Kidney glomerular epithelial cell (primary cell): Measurements from ENCODE around the gene SLC47A1.
"Not testable (repeated sequence)": the region's sequence is repeated elsewhere in the genome, so short reads cannot be mapped to it uniquely, and the experiment has no call there.

Source experiments
- DNase-seq: peaks from one replicate; lab custom pipeline; 2025; lab: John Stamatoyannopoulos, UW

SLC47A1 gene

DNA sequence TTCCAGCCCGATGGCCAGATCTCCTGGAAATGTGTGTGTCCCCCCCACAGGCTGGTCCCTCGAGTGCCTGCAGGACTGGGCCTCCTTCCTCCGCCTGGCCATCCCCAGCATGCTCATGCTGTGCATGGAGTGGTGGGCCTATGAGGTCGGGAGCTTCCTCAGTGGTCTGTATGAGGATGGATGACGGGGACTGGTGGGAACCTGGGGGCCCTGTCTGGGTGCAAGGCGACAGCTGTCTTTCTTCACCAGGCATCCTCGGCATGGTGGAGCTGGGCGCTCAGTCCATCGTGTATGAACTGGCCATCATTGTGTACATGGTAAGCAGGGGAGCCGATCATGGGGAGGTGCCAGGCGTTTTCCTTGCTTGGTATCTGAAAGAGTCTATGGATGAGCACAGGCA, 22.1 kb downstream of the SLC47A1 start:
- no peak for DNase-seq

DNA sequence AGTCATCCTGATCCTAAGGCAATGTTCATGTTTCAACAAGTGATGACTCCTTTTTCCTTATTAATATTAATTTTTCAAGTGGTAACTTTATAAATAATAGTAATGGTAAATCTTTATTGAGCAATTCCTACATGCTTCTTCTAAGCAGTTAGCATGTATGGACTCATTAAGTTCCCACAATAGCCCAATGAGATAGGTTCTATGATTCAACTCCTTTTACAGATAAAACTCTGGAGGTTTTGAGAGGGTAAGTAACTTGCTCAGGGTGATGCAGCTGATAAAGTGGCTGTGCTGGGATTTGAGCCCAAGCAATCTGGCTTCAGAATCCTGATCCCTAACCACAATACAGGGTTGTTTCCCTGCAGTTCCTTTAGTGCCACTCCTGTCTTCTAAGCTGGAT, 25.3 kb downstream of the SLC47A1 start:
- DNase-seq, result no peak

DNA sequence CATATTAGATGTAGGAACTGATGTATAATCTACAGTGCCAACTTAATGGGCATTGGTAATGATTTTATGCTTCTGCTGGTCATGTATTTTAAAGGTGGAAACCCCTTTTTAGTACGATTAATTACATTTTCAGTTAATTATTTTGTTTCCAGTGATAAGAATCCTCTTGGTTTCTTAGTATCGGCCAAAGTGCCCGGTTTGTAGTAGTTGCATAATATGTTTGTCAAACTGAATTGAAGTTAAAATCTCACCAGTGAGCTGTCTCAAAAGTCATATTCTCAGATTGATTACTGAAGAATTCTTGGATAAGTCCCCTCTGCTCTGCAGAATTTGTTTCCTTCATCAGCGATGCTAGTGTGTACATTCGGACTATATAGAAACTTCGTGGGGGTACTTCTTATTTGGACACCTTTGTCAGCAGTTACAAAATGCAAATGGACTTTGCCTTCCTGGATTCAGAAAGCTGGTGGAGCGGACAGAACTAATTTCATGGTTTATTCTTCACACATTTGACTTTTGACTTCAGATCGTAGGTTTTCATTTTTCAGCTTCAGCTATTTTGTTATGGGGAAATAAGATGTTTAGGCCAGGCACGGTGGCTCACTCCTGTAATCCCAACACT, 28.2 kb downstream of the SLC47A1 start:
- no peak for DNase-seq

DNA sequence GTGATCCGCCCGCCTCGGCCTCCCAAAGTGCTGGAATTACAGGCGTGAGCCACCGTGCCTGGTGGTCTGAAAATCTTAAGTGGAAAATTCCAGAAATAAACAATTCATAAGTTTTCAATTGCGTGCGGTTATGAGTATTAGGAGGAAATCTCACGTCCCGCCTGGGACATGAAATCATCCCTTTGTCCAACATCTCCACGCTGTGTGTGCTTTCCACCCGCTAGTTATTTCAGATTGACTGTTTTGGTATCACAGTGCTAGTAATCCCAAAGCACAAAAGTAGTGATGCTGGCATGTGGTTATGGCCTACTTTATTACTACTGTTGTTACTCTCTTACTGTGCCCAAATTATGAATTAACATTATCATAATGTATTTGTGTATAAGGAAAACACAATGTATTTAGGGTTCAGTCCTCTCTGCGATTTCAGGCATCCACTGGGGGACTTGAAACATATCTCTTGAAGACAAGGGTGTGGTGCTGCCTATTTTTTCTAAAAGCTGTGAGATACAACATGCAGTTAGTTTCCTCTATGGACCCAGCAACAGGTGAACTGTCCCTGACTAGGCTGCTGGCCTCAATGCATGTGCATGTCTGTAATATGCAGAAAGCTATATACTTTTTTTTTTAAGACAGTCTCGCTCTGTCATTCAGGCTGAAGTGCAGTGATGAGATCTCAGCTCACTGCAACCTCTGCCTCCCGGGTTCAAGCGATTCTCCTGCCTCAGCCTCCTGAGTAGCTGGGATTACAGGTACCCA, 32.3 kb downstream of the SLC47A1 start:
- no peak for DNase-seq

DNA sequence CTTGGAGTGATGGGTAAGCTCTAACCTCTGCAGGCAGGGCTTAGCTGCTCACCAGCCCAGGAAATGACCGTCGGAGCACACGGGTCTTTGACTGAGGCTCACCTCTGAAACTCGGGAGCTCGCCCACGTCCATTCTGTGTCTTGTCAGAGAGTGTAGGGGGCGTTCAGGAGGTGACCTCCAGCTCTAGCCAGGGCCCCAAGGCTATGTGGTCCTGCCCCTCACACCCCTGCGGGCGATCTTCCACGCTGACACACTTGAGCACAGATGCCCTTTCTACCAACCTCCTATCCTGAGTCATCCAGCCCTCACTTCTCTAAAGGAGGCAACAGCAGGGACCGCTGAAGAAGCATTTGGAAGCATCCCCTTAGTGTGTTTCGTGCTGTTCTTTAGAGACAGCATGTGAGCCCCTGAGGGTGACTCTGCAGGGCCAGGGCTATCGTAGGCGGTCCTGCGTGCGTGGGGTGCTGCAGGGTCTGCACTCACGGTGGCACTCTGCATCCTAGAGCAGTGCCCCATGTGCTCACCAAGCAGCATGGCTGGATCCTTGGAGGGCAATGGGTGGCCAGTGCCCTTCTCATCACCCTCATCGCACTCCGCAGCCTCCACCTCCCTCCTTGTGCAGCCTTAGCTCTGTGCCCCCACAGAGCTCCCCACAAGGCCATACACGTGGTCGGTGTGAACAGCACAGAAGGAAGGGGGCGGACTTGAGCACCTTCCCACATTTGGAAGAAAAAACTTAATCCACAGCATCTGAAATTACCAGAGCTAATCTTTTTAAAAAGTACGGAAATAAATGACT, 33.8 kb downstream of the SLC47A1 start:
- no peak for DNase-seq

DNA sequence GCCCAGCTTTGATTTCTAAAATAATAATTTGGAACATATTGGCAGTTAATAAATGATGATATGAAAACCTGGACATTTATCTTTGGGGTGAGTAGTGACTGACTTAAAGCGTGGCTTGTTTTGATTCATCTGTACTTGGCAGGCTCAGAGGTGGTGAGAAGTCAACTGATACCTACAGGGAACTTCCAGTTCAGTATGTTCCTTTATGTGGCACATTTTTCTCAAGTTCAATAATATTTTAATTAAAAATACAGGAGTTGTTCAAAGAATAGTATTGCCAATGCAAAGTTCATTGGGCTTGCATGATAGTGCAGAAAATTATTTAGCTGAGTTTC, 34.3 kb downstream of the SLC47A1 start:
- DNase-seq, result no peak

DNA sequence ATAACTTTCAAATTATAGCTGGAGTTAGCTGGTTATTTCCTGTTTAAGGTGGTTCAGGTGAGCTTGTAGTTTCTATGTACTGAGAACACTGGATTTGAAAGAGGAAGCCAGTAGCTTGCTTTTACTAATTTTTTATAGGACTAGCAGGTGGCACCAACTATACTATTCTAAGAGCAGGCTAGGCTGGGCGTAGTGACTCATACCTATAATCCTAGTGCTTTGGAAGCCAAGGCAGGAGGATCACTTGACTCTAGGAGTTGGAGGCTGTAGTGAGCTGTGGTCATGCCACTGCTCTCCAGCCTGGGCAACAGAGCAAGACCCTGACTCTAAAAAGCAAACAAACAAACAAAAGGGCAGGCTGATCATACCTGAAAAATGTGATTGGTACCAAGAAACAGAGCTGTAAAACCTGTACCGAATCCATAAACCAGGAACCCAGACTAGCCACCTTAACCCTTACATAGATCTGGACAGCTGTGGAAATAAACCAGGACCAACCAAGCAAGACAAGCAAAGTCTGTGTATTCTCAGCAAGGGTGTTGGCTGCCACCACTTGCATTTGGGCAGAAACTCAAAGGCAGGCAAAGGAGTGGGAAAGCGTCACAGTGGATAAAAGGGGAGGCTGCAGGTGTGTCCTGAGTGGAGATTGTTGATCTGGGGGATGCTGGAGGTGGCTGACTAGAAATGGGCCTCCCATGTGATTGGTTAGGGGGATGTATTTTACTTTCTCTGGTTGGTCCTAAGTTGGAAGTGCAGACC, 36.3 kb downstream of the SLC47A1 start:
- no peak for DNase-seq

DNA sequence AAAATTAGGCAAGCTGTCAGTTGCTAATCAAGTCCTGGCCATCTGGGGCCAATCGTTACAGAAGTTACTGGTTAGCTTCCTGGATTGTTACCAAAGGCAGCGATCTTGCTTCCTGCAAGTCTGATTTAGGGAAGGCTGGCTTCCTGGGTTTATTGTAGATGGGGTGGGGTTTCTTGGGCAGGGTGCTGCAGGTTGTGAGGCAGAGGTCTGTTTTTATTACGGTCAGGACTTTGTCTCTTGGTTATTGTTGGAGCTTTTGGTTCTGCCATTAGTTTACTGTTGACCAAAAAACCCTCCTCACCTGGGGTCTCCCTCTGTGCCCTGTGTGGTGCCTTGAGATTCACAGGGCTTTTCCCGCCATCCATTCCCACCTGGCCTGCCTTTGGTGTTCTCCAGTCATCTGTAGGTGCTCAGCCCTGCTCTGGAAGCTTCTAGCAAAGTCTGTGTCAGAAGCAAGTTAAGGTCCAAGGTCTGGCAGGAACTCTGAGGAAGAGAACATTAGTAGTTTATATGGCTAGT, 36.9 kb downstream of the SLC47A1 start:
- no peak for DNase-seq

DNA sequence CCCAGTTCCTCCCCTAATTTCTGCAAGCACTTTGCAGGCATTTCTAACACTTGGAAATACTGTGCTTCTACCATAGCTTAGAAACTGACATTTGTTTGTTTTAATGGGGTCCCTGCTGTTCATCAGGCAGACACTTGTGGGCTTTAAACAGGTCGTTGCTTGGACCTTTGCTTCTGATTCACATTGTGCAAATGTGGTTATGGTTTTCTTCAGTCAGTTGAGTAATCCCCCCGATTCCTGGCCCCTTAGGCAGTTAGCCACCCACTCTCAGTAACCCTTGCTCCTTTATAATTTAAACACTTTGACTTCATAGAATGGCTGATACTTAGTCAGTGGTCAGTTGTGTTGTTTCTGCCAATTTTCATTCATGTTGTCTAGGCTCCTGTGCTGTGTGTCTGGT, 39.4 kb downstream of the SLC47A1 start:
- no peak for DNase-seq

DNA sequence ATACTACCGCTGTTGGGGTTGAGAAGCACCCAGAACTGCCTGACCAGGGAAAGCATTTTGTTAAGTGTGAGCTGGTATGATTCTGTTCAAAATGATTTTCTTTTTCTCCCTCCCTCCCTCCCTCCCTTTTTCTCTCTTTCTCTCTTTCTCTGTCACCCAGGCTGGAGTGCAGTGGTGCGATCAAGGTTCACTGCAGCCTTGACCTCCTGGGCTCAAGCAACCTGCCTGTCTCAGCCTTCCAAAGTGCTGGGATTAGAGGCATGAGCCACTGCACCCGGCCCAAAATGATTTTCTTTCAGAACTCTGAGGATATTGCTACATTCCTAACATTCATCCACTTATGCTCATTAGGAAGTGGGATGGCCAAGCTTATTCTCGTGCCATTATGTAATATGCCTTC, 41.3 kb downstream of the SLC47A1 start:
- DNase-seq, result no peak

DNA sequence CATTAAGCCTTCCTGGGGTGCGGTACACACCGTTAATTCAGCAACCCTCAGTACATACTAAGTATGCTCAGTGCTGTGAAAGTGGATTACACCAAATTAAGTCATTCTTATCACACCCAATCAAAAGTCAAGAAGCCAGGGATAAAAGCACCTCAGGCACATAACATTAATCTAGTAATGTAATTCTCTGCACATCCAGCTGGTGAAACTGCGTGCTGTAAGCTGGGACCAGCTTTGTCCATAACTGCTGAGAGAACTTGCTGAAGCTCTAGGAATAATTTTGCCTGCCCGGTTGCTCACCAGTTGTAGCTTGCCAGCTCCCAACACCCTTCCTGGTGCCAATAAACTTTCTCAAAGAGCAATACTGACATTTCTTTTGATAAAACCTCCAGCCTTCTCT, 44.9 kb downstream of the SLC47A1 start:
- DNase-seq, result no peak

DNA sequence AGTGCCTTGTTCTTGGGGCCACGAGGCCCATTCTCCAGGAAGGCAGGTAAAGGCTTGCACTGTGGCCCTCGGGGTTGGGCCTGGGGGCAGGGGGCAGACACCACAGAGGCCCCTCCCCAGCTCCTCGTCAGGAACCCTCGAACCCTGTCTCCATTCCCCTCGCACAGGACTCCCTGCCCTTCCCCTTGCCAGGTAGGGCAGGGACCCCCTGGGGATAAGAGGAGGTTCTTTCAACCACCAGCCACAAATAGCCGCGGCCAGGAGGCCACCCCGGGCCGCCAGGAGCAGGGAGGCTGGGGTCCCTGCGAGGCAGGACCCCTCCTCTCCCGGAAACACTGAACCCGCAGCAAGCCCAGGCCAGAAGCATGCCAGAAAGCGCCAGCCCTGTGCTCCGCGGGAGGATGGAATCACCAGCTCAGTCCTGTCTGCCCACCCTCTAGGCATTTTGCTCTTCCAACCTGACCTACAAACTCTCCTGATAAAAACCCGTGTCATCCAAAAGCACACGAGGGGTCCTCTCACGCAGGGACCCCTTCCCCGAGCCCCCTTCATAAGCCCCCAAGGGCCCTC, 45.6 kb downstream of the SLC47A1 start:
- no peak for DNase-seq

DNA sequence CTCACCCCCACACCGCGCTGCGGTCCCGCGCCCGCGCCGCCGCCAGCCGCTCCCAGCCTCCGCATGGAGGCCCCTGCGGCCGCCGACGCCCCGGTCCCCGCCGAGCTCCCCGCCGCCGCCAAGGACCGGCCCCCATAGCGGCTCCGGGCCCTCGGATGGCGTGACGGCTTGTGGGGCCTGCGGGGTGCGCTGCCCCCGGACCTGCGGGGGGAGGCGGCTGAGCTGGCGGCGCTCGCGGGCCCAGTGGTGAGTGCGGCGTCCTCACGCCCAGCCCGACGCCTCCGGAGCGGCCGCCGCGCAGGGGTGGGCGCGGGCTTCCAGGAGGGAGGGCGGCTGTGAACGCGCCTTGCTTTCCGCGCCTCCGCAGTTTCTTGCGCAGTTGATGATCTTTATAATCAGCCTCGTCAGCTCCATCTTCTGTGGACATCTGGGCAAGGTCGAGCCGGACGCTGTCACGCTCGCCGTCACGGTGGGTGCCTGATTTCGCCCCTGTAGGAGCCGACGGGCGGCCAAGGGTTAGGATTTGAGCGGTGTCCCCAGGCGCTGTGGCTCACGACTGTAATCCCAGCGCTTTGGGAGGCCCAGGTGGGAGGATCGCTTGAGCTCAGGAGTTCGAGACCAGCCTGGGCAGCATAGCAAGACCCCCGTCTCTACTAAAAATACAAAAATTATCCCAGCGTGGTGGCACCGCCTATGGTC, 46.4 kb downstream of the SLC47A1 start:
- DNase-seq, result no peak

DNA sequence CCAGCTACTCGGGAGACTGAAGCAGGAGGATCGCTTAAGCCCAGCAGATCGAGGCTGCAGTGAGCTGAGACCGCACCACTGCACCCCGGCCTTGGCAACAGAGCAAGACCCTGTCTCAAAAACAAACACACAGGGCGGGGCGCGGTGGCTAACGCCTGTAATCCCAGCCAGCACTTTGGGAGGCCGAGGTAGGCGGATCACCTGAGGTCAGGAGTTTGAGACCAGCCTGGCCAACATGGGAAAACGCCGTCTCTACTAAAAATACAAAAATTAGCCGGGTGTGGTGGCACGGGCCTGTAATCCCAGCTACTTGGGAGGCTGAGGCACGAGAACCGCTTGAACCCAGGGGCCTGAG, 46.9 kb downstream of the SLC47A1 start:
- DNase-seq, result not testable (repeated sequence)

DNA sequence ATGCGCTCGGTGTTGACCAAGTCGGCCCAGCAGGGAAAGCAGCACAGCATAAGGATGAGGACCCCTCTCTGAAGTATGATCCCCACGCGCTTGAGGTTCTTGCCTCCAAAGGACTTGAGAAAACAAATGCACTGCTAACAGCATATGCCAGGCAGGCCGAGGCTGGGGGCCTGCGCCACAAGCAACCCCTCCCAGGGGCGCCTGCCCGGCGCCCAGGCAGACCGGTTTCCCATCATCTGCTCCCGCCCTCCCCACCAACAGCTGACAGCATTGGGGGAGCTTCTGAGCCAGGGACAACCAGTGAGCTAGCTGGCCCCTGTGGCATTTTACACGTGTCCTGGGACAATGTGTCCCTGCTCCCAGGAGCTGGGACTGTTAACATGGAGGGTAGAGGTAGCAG, 48.5 kb downstream of the SLC47A1 start:
- DNase-seq, result not testable (repeated sequence)

DNA sequence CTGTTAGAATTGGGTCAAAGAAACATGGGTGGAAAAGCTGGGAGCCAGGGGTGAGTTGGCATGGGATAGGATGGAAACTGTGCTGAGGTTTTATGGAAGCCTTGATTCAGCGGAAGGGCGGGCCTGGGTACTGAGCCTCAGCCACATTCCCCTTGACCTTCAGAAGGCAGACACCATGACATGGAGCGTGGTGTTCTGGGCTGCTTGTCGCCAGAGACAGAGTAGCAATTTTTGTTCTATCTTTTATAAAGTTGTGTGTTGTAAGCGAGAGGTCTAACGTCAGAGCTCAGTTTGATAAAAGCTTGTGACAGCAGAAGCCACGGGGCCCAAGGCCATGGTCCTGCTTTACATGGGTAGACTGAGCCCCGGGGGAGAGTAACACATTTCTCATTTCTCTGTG, 50.2 kb downstream of the SLC47A1 start:
- DNase-seq, result no peak

DNA sequence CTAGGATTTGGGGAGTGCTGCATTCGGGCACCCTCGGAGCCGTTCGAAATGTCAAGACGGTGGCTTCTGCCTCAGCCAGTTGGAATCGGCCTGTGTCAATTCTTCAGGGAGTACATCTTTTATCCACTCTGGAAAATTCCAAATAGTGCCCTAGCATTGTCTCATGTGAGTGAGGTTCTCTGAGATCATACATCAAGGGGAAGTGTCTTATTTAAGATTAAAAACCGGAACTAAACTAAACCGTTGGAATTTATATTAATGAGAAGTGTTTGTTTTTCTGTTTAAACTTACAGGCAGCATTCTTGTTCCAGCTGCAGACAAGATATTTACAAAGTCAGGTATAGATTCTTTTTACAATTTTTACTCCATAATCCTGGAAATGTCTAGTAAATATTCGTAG, 56.8 kb downstream of the SLC47A1 start:
- DNase-seq, result no peak

DNA sequence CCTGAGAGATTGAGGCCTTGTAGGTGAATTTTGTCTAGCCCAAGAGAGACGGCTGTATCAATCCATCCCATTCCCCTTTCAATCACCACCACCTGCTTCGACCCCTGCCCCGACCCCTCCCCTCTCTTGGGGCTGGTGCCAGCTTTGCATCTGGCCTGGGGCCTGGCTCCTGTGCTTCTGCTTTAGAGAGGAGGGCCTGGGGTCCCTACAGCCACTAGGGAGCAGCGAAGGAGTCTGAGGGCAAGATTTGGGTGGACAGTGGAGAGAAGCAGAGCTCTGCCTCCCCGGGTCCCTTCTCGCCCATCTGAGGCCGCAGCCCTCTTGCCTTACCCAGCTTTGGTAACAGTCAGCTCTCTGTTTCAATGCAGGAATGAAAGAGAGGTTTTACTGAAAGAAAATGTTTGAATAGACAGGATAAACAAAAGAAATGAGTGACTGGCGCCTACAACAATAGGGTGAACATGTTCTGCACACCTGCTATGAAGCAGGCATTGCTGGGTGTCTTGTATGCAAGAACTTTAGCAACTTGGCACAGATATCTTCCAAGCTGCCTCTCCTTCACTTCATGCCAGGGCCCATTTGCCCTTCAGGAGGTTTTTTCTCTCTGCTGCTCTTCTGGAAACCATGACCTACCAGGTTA, 57.4 kb downstream of the SLC47A1 start:
- no peak for DNase-seq

DNA sequence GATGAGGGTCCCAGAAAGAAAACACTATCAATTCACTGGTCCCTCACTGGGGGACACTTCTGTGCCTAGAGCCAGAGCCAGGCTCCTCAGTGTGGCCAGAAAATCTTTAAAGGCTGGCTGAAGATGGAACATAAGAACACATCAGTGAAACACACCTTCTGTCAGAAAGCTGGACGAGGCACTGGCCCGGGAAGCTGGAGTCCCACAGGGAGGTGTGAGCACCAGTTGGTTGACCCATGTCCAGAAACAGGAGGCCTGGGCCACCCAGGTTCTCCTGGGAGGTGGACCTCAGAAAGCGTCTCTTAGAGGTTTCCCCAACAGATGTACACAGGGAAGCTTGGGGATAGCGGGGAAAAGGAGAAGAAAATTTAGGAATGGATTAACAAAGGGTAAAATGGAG, 58.7 kb downstream of the SLC47A1 start:
- no peak for DNase-seq

DNA sequence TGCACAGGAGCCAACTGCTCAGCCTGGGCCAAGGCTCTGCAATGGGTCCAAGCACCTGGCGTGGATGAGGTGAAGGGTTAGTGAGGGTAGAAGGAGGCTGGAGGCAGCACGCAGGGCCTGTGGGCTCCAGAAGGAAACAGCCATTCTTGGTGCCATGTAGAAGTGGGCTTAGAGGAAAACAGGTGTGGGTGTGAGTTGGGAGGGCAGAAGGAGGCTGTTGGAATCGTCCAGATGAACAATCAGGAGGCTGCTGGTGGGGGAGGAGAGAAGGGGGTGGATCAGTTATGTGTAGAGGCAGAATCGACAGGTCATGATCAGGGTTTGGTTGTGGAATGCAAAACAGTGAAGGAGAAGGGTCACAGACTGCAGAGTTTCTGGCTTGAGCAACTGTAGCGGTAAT, 63.2 kb downstream of the SLC47A1 start:
- DNase-seq, result no peak

DNA sequence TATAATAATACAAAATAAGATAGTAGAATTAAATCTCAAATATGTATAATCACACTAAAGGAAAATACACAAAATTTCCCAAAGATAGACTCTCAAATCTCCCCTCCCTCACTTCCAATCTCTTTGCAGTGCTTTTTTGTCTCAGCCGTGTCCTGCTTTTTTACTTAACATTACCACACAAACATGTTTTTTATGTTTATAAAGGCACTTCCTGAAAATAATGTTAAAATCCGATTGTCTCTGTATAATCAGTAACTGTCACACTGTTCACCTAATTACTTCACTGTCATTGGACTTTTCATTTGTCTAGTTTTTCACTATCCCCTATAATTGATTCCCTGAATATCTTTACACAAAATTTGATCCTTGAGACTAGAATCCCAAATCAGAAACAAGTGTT, 76.7 kb downstream of the SLC47A1 start:
- DNase-seq, result no peak
